ENCODE measurements around the gene PRSS22.

PRSS22 gene

GRCh38 chr16:2828876-2829430 is 29.0 kb downstream of the PRSS22 start:
- TF ChIP-seq CTCF (IDR thresholded peaks at IDR 0.05; ENCODE audit: insufficient read depth, low read length, missing control alignments): no peak
- ChIA-PET CTCF (interaction anchor here (1.1 to 1.7 kb wide), 2 partner anchors 10 to 19 kb away, joined by 3 to 13 read pairs; no protein-coding TSS in a partner anchor), POLR2A (no interaction called here)
- no peak overlapping the region for H3K4me3 ChIP-seq (ENCODE audit: low read depth, low read length)
- DNase-seq (ENCODE audit: low read depth, low spot score): no peak

GRCh38 chr16:2828521-2828840 is 29.5 kb downstream of the PRSS22 start:
- no peak for TF ChIP-seq CTCF (IDR thresholded peaks at IDR 0.05; ENCODE audit: insufficient read depth, low read length, missing control alignments)
- H3K4me3 ChIP-seq (ENCODE audit: low read depth, low read length): no peak overlapping the region
- CTCF ChIA-PET: interaction anchor here (1.7 kb wide), 1 partner anchor 10 kb away, joined by 13 read pairs; no protein-coding TSS in a partner anchor
- POLR2A ChIA-PET: no interaction called here
- no peak for DNase-seq (ENCODE audit: low read depth, low spot score)

GRCh38 chr16:2827831-2828520 is 30.0 kb downstream of the PRSS22 start:
- CTCF ChIA-PET: no interaction called here
- TF ChIP-seq CTCF (IDR thresholded peaks at IDR 0.05; ENCODE audit: insufficient read depth, low read length, missing control alignments): no peak
- POLR2A ChIA-PET: no interaction called here
- DNase-seq (ENCODE audit: low read depth, low spot score): no peak
- H3K4me3 ChIP-seq (ENCODE audit: low read depth, low read length): no peak overlapping the region

- no peak for TF ChIP-seq CTCF (IDR thresholded peaks at IDR 0.05; ENCODE audit: insufficient read depth, low read length, missing control alignments)
- POLR2A ChIA-PET: no interaction called here
- no peak overlapping the region for H3K4me3 ChIP-seq (ENCODE audit: low read depth, low read length)
- CTCF ChIA-PET: interaction anchor here (1.1 kb wide), 1 partner anchor 11 kb away, joined by 5 read pairs; no protein-coding TSS in a partner anchor
- DNase-seq (ENCODE audit: low read depth, low spot score): no peak
These were observed 30.6 kb downstream of the PRSS22 start for GRCh38 chr16:2827374-2827791.

- ChIA-PET POLR2A (interaction anchor here (0.6 kb wide), 1 partner anchor 92 kb away, joined by 3 read pairs; no protein-coding TSS in a partner anchor), CTCF (interaction anchor here (1.1 kb wide), 1 partner anchor 12 kb away, joined by 5 read pairs; no protein-coding TSS in a partner anchor)
- TF ChIP-seq CTCF (IDR thresholded peaks at IDR 0.05; ENCODE audit: insufficient read depth, low read length, missing control alignments): no peak
- H3K4me3 ChIP-seq (ENCODE audit: low read depth, low read length): no peak overlapping the region
- DNase-seq (ENCODE audit: low read depth, low spot score): no peak
These were observed 31.2 kb downstream of the PRSS22 start for GRCh38 chr16:2826591-2827373.

- TF ChIP-seq CTCF (IDR thresholded peaks at IDR 0.05; ENCODE audit: insufficient read depth, low read length, missing control alignments): no peak
- DNase-seq (ENCODE audit: low read depth, low spot score): no peak
- H3K4me3 ChIP-seq (ENCODE audit: low read depth, low read length): no peak overlapping the region
- ChIA-PET POLR2A (interaction anchor here (0.6 kb wide), 1 partner anchor 93 kb away, joined by 3 read pairs; no protein-coding TSS in a partner anchor), CTCF (no interaction called here)
These were observed 32.1 kb downstream of the PRSS22 start for GRCh38 chr16:2825906-2826305.
